WI38 (cell line): ENCODE data around the gene FOXA1.

Source experiments
- H3K4me3 ChIP-seq: 2 replicates; pipeline ENCODE4 v1.5.1; 2011; ENCODE audit warnings: low read depth, mild to moderate bottlenecking, control low read depth, low read length
- CTCF ChIP-seq: IDR thresholded peaks from 2 replicates; pipeline ENCODE4 v1.5.1; 2012; ENCODE audit warnings: low read depth, mild to moderate bottlenecking, control low read depth, low read length

The FOXA1 gene

DNA sequence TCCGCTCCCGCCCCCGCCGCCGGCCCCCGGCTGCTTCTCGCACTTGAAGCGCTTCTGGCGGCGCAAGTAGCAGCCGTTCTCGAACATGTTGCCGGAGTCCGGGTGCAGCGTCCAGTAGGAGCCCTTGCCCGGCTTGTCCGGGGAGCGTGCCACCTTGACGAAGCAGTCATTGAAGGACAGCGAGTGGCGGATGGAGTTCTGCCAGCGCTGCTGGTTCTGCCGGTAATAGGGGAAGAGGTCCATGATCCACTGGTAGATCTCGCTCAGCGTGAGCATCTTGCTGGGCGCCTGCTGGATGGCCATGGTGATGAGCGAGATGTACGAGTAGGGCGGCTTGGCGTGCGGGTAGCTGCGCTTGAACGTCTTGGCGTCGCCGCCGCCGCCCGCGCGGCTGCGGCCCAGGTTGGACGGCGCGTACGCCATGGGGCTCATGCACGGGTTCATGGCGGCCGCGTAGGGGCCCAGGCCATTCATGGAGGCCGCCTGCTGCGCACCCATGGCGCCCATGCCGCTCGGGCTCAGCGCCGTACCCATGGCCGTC, 3.0 kb downstream of the FOXA1 start:
- H3K4me3 ChIP-seq = no peak overlapping the region

DNA sequence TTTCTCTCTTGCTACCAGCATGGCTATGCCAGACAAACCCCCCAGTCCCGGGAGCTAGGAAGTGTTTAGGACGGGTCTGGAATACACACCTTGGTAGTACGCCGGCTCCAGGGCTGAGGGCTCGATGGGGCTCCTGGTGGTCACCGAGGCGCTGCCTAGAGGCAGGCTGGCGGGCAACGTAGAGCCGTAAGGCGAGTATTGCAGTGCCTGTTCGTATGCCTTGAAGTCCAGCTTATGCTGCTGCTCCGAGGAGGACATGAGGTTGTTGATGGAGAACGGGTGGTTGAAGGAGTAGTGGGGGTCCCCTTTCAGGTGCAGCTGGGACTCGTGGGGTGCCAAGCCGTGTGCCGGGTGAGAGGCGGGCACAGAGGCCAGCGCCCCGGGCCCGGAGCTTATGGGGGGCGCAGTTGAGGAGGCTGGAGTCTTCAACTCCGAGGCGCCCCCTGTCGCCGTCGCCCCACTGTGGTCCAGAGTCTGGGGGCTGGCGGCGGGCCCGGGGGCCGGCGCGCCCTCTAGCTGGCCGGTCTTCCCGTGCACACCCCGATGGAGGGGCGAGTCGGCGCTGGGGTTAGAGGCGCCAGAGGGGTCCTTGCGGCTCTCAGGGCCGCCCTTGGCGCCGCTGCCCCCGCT, 3.6 kb downstream of the FOXA1 start:
- TF ChIP-seq CTCF = no peak
- no peak overlapping the region for H3K4me3 ChIP-seq

More for the DNA sequence above, 3.0 kb downstream of the FOXA1 start:
- no peak for TF ChIP-seq CTCF

DNA sequence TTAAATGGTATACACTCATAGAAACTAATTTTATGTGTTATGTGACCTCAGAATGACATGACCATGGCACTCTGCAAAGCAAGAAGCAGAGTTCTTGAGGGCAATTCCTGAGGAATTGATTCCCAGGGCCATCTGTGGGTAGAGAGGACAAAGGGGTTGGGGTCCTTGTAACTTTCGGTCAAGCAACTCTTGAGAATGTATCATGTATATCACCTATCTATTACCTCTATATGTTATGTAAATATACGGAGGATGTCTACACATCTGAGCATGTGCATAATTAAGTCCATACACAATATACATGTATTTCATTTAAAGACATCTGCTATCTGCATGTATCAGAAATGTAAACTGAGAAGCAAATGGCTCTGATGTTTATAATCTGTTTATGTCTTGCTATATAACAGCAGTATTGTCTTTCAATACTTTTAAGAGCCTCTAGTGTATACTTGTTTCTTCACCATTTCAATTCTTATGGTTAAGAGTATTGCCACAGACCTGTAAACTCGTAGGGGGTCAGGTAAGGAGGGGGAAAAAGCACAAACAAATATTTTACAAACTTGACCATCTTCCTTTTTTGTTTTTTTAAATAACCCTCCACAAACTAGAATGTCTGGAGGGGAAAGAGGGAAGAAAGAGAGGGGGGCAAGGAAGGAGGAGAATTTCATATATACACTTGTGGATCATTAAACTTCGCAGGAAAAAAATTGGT, 4.5 kb downstream of the FOXA1 start:
- no peak for TF ChIP-seq CTCF
- H3K4me3 ChIP-seq = no peak overlapping the region

DNA sequence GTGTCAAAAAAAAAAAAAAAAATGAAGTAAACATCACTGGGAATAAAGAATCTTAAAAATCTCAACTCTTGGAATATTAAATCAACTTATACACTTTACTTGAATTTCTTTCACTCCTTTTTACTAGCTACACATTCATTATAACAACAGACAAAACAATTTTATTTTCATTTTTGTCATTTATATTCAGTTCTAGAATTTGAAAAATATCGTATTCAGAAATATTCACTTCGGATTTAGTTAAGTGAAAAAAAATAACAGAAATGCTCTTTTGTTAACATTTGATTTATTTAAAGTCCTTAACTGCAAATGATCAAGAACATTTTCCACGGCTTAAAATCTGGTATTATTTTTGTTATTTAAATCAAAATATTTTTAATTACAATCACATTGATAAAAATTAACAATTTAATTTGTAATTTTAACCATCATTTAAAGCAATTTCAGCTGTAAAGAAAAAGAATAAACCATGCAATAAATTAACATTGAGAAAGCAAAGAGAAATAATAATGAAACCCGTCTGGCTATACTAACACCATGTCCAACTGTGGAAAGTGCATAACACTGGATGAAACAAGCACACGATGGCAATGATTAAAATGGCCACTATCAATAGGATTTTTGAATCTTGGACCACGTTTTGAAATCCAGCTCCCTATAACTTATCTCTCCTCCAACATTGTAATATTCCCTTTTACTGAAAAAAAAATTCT, 5.2 kb downstream of the FOXA1 start:
- no peak overlapping the region for H3K4me3 ChIP-seq

DNA sequence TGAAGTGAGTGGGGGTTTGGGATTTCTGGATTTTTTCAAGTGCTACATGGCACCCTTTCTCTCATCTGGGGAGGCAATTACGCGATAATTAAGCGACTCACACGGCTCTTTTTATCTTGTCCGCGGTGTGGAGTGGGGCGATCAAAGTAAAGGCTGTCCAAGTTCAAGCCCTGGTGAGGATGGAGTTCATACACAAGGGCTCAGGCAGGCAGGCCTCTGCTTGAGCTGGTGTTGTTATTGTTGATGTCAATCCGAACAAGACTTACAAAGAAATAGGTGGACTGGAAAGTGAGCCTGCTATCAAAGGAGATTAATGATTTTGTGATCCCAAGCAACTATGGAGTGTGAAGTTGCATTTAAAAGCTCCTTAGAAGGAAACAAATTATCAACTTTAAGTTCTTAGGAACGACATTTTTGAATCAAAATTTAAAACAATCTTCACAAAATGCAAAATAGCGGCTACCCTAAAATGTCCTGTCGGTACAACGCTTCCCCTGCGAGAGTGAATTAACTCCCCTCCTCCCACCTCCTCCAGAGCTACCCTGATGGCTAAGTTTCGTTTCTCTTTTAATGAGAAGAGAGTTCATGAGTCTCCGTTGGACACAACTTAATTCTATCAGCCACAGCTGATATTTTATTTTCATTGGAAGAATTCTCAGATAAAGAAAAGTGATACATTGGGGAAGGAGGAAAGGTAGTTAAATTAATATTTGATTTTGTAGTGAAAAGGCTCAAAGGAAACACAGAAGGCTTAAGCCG, 5.9 kb downstream of the FOXA1 start:
- TF ChIP-seq CTCF = no peak
- H3K4me3 ChIP-seq = no peak overlapping the region

More for the DNA sequence above, 5.2 kb downstream of the FOXA1 start:
- TF ChIP-seq CTCF = no peak

- TF ChIP-seq CTCF = no peak
- no peak overlapping the region for H3K4me3 ChIP-seq
Observed at GRCh38 chr14:37588667-37588955, 6.4 kb downstream of the FOXA1 start.
